HL-60/S4 treated with phorbol 12-myristate 13-acetate at 8.2 ng/mL for 4 days and 3 days (cell line): ENCODE results near the gene UGT1A10.

ENCODE experiments used
- in situ Hi-C: fragments of 300-500 bp; cut with MboI; formaldehyde crosslinking; loops from 2 replicates; pipeline ENCODE4 v1.15.0; 2022; ENCODE audit warnings: low sequenced_read_pairs

Gene UGT1A10

GRCh38 chr2:233801357-233802131 is 165.3 kb downstream of the UGT1A10 start:
- in situ Hi-C loops: no loop called here

DNA sequence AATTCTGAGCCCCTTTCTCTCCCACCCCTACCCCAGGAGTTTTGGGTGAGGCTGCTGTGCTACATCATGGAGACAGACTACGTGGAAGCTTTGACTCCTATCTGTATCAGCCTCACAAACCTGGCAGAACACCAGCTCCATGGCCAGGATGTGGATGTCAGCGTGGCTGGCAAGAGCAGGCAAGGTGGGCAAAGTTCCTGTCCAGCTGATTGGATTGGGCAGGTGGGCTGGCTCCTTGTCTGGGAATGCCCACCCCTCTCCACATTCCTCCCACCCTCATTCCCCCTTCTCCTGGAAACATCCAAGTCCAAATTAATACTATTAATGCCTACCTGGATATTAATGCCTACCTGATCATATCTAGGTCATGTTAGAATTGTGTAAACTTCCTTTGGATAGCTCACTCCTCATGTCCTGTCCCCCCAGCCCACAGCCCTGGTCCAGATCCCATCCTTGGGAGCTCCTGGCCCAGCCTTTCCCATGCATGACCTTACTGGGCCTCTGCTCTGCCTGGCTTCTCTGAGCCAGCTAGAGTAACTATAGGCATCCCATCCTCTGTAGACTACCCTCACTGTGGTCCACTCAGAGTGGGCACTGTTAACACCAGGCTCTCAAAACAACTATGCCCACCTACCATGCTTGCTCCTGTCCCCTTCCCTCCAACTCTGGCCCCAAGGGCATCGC is 166.0 kb downstream of the UGT1A10 start:
- in situ Hi-C loops: no loop called here

GRCh38 chr2:233803292-233803911 is 167.2 kb downstream of the UGT1A10 start:
- in situ Hi-C loops: no loop called here

DNA sequence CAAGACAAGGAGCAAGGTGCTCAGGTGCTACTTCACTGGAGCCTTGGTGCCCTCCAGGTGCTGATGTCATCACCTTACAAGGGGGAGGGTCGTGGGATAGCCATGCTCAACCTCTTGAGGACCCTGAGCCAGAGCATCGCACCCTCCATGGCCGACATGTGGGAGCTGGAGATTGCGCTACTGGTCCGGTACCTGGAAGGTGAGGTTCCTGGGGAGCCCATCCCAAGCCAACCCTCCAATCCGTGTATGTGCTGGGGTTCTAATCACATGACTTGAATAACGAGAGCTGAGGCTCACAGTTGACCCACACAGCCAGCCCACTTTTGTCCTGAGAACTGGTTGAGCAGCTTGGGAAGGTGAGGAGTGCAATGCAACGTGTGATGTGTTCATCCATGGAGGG is 167.7 kb downstream of the UGT1A10 start:
- in situ Hi-C loops: no loop called here

GRCh38 chr2:233807215-233807865 is 171.1 kb downstream of the UGT1A10 start:
- in situ Hi-C loops: no loop called here

GRCh38 chr2:233807966-233808935 is 172.0 kb downstream of the UGT1A10 start:
- in situ Hi-C loops: no loop called here

DNA sequence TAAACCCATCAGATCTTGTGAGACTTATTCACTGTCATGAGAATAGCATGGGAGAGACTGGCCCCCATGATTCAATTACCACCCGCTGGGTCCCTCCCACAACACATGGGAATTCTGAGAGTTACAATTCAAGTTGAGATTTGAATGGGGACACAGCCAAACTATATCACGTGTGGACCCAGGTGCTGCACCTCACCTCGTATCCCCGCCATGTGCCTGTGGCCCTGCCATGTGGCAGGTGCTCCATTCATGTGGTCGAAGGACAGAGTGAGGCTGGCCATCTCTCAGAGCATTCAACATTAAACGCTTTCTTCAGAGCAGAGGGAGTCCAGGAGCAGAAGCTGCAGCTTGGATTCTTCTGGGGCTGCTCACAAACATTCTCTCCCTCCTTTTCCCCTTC is 174.1 kb downstream of the UGT1A10 start:
- in situ Hi-C loops: no loop called here

GRCh38 chr2:233811087-233811486 is 174.8 kb downstream of the UGT1A10 start:
- in situ Hi-C loops: no loop called here

DNA sequence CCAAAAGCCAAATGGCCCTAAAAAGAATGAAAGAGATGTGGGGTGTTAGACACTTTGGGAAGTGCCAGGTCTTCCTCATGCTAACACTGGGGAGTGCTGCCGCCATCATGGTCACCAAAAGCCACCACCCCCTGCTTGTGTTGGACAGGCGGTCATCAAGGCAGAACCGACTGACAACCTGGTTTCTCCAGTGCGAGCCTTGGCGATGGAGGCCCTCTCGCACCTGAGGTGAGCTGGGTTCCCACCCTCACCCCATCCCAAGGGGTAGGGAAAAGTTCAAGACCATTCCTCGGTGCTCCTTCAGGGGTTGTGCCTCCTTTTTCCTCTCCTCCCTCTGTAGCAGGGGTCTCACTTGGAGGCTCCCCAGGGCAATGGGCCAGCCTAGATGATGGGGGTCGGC is 175.5 kb downstream of the UGT1A10 start:
- in situ Hi-C loops: no loop called here

DNA sequence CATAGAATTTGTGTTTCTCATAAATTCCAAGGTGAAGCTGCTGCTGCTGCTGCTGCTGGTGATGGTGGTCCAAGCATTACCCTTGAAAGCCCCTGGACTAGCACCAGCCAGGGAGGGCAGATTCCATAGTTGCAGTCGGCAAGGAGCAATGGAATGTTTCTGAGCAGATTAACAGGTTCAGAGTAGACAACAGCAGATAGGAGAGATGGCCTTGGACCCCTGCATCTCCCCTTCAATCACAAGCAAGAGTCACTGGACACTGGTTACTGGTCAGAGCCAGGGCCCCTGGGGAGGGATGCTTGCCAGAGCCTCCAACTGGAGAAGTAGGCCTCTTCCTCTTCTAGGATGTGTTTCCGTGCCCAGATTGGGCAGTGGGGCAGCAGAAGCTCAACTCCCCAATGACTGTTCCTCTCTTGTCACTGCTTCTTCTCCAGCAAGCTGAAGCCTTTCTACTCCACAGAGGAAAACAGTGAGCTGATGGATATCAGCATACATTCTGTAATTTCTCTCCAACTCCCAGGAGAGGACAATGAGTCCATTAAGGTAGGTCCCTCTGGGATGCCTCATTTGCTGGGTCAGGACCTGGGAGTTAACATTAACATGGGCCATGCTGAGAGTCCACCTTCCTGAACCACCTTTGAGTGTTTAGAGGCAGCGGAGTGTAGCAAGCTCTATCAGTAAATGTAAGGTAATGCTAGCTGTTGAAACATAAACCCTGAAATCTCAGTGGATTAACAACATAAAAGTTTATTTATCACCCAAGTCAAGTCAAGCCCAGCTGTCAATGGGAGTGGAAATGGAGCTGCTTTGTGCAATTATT is 177.2 kb downstream of the UGT1A10 start:
- in situ Hi-C loops: no loop called here

DNA sequence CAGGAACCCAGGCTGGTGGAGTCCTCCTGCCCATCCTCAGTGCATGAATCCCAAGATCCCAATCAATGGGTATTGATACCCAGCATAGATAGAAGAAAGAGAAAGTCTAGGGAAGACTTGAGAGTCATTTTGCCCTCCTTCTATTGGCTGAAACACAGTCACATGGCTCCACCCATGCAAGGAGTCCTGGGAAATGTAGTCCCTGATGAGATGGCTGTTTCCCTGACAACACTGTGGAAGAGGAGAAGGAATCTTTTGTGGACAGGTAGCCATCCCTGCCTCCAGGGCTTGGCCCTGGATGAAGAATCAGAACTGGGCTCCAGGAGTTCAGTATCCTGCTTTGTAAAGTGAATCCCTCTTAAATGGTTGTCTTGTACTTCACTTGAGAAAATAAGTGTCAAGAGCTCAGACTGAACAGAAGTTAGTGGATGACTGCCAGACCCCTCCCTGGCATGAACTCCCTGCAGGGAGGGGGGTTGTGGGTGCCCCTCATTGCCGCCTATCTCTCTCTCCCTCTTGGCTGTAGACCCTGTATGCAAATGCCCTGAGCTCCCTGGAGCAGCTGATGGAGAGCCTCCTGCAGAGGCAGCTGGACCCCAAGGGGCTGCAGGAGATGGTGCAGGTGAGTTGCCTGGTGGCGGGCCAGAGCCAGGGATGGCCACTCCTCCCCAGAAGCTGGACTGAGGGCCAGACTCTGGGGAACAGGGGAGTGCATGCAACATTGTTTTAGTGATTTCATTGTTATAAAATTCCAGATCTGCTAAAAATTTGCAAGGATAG is 178.0 kb downstream of the UGT1A10 start:
- in situ Hi-C loops: no loop called here

GRCh38 chr2:233815861-233816260 is 179.6 kb downstream of the UGT1A10 start:
- in situ Hi-C loops: no loop called here

- in situ Hi-C loops: no loop called here
Observed at GRCh38 chr2:233816334-233816733, 180.1 kb downstream of the UGT1A10 start.

GRCh38 chr2:233816771-233817170 is 180.5 kb downstream of the UGT1A10 start:
- in situ Hi-C loops: no loop called here

- in situ Hi-C loops: no loop called here
Observed at GRCh38 chr2:233817361-233817911, 181.2 kb downstream of the UGT1A10 start.

DNA sequence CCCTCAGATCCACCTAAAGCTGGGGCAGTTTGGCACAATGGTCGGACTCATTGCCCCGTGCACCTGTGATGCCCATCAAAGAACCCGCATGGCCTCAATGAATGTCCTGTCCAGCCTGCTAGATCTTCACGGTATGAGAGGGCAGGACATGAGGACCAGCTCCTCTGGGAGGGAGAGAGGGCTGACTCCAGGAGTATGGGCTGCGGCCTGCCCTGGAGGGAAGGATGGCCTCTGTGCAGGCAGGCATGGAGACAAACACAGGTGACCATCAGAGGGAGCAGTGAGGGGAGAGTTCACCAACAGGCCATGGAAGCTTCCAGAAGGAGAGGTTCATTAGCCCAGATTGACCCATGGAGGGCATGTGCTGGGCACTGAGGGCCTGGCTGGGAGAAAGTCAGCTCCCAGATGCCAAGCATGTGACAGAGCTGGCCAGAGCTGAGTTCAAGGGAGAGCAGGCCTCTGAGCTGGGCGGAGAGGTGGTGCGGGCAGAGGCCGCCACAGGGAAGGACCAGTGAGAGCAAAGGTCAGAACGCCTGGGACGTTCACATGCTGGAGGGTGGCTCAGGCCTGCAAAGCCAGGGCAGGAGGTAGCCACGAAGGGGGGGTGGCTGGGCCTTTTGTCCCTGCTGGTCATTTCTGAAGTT is 181.9 kb downstream of the UGT1A10 start:
- in situ Hi-C loops: no loop called here

DNA sequence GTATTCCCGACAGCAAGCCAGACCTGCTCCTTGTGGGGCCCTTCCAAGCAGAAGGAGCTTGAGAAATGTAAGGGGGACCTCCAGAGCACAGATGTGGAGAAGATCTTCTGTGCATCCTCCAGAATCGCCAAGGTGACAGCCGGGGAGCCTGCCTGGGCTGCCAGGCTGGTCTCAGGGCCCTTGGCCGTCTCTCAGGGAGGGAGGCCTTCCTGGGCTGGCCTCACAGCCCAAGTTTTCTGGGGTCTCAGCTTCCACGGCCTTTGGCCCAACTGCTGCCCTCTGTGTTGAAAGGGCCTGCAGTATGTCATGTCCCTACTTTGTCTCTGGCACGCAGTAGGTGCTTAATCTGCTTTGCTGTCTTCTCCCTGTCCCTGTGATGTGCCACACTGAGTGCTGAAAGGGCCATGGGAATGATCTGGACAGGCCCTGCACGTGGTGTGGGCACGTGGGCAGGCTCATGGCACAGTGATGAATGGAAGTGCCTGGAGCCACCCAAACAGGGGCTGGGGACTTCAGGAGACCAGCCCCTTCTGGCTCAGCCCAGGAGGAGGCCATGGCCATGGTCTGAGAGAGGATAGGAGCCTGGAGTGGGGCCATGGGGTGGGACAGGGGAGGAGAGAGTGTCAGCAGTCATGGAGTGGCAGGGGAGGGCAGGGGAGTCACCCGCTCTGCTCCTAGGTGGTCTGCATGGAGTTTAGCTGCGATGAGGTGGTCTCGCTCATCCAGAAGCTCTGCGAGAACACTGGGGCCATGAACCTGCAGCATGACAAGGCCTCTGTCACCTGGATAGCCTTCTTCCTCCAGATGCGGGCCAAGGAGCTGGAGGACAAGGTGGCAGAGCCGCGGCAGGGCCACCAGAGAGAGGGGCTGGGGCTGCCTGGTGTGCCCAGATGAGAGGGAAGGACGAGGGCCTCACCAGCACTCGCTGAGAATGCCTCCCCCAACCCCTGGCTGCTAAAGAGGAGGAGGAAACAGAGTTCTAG is 182.7 kb downstream of the UGT1A10 start:
- in situ Hi-C loops: no loop called here
